Measurements from ENCODE around the gene GLIS1. TPM values are rescaled to one million over a fixed set of nuclear protein-coding genes. Genes with fewer than 3 reads are reported as not detected.

The GLIS1 gene
- total RNA-seq, 1 donor from 2014 or later: 1.2 TPM

- Histone ChIP-seq H3K4me3 (no peak overlapping the region), H3K4me1 (no peaks in the 10 kb centered on the region), H3K36me3 (no peaks in the 10 kb centered on the region), H3K9me3 (no peaks in the 10 kb centered on the region), H3K27ac (no peak overlapping the region), H3K27me3 (no peaks in the 10 kb centered on the region)
- peak in 1 of 2 donors; percentile 81 for DNase-seq (ENCODE audit: extremely low spot score in 2 of 2)
- intact Hi-C loops (cut with DNase I): no loop called here
- no peak for TF ChIP-seq POLR2A (IDR thresholded peaks at IDR 0.05)
- TF ChIP-seq, protein P1, sequence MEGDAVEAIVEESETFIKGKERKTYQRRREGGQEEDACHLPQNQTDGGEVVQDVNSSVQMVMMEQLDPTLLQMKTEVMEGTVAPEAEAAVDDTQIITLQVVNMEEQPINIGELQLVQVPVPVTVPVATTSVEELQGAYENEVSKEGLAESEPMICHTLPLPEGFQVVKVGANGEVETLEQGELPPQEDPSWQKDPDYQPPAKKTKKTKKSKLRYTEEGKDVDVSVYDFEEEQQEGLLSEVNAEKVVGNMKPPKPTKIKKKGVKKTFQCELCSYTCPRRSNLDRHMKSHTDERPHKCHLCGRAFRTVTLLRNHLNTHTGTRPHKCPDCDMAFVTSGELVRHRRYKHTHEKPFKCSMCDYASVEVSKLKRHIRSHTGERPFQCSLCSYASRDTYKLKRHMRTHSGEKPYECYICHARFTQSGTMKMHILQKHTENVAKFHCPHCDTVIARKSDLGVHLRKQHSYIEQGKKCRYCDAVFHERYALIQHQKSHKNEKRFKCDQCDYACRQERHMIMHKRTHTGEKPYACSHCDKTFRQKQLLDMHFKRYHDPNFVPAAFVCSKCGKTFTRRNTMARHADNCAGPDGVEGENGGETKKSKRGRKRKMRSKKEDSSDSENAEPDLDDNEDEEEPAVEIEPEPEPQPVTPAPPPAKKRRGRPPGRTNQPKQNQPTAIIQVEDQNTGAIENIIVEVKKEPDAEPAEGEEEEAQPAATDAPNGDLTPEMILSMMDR (IDR thresholded peaks at IDR 0.05): no peak
- TF ChIP-seq POLR2AphosphoS5 (IDR thresholded peaks at IDR 0.05; ENCODE audit: insufficient read depth in 1 of 2, low read depth in 1 of 2): no peak
These were observed 274.7 kb downstream of the GLIS1 start for GRCh38 chr1:53463961-53464899.

- intact Hi-C loops (cut with DNase I): no loop called here
- H3K27ac ChIP-seq: no peak overlapping the region
These were observed 276.0 kb downstream of the GLIS1 start for GRCh38 chr1:53462769-53463501.

GRCh38 chr1:53462193-53462592 is 276.8 kb downstream of the GLIS1 start:
- TF ChIP-seq, protein P1 (IDR thresholded peaks at IDR 0.05): no peak
- no peak for TF ChIP-seq POLR2AphosphoS5 (IDR thresholded peaks at IDR 0.05; ENCODE audit: insufficient read depth in 1 of 2, low read depth in 1 of 2)
- no peak for TF ChIP-seq POLR2A (IDR thresholded peaks at IDR 0.05)
- no peaks in the 10 kb centered on the region for H3K9me3 ChIP-seq

More at GRCh38 chr1:53462769-53463501, 276.0 kb downstream of the GLIS1 start:
- DNase-seq (ENCODE audit: extremely low spot score in 2 of 2): no peak
- no peaks in the 10 kb centered on the region for H3K9me3 ChIP-seq
- TF ChIP-seq POLR2A (IDR thresholded peaks at IDR 0.05) (no peak), POLR2AphosphoS5 (IDR thresholded peaks at IDR 0.05; ENCODE audit: insufficient read depth in 1 of 2, low read depth in 1 of 2) (no peak)
- TF ChIP-seq, protein P1 (IDR thresholded peaks at IDR 0.05): no peak
- H3K27me3 ChIP-seq: no peaks in the 10 kb centered on the region
- H3K4me1 ChIP-seq: no peaks in the 10 kb centered on the region
- no peak overlapping the region for H3K4me3 ChIP-seq
- no peaks in the 10 kb centered on the region for H3K36me3 ChIP-seq

GRCh38 chr1:53461323-53462044 is 277.5 kb downstream of the GLIS1 start:
- H3K27me3 ChIP-seq: no peaks in the 10 kb centered on the region
- no peak for TF ChIP-seq POLR2AphosphoS5 (IDR thresholded peaks at IDR 0.05; ENCODE audit: insufficient read depth in 1 of 2, low read depth in 1 of 2)
- TF ChIP-seq POLR2A (IDR thresholded peaks at IDR 0.05): no peak
- TF ChIP-seq, protein P1 (IDR thresholded peaks at IDR 0.05): no peak
- intact Hi-C loops (cut with DNase I): no loop called here
- DNase-seq (ENCODE audit: extremely low spot score in 2 of 2): peak; percentile 67 to 95
- no peak overlapping the region for H3K4me3 ChIP-seq
- H3K4me1 ChIP-seq: no peaks in the 10 kb centered on the region
- no peak overlapping the region for H3K27ac ChIP-seq
- no peaks in the 10 kb centered on the region for H3K36me3 ChIP-seq
- H3K9me3 ChIP-seq: no peaks in the 10 kb centered on the region

More at GRCh38 chr1:53462193-53462592, 276.8 kb downstream of the GLIS1 start:
- no peak overlapping the region for H3K27ac ChIP-seq
- intact Hi-C loops (cut with DNase I): no loop called here
- no peaks in the 10 kb centered on the region for H3K27me3 ChIP-seq
- no peaks in the 10 kb centered on the region for H3K36me3 ChIP-seq
- no peaks in the 10 kb centered on the region for H3K4me1 ChIP-seq
- DNase-seq (ENCODE audit: extremely low spot score in 2 of 2): no peak
- no peak overlapping the region for H3K4me3 ChIP-seq

Data from vagina (tissue), 2 donors.